Dendritic cell treated with granulocyte-macrophage colony-stimulating factor and Interleukin-4, amounts not matched to agents 40 ng/mL and 50 ng/mL, for 4 days (primary cell): ENCODE results near the gene ATP11A.

Experiments
- H3K27ac Mint-ChIP-seq: one replicate; pipeline ENCODE4 v1.8.0; 2022; ENCODE audit warnings: mild to moderate bottlenecking, mixed read lengths
- H3K27me3 Mint-ChIP-seq: one replicate; pipeline ENCODE4 v1.8.0; 2022; ENCODE audit warnings: mild to moderate bottlenecking, mixed read lengths
- H3K36me3 Mint-ChIP-seq: one replicate; pipeline ENCODE4 v1.8.0; 2022; ENCODE audit warnings: low read depth, mixed read lengths
- H3K4me1 Mint-ChIP-seq: one replicate; pipeline ENCODE4 v1.8.0; 2022; ENCODE audit warnings: low read depth, mixed read lengths
- H3K4me3 Mint-ChIP-seq: one replicate; pipeline ENCODE4 v1.8.0; 2022; ENCODE audit warnings: mild to moderate bottlenecking, moderate library complexity, mixed read lengths
- H3K9me3 Mint-ChIP-seq: one replicate; pipeline ENCODE4 v1.8.0; 2022; ENCODE audit warnings: mixed read lengths
- intact Hi-C: fragments of 100-400 bp; cut with micrococcal nuclease; formaldehyde crosslinking; loops from one replicate; pipeline ENCODE4 v1.15.0; 2022

Gene ATP11A

DNA sequence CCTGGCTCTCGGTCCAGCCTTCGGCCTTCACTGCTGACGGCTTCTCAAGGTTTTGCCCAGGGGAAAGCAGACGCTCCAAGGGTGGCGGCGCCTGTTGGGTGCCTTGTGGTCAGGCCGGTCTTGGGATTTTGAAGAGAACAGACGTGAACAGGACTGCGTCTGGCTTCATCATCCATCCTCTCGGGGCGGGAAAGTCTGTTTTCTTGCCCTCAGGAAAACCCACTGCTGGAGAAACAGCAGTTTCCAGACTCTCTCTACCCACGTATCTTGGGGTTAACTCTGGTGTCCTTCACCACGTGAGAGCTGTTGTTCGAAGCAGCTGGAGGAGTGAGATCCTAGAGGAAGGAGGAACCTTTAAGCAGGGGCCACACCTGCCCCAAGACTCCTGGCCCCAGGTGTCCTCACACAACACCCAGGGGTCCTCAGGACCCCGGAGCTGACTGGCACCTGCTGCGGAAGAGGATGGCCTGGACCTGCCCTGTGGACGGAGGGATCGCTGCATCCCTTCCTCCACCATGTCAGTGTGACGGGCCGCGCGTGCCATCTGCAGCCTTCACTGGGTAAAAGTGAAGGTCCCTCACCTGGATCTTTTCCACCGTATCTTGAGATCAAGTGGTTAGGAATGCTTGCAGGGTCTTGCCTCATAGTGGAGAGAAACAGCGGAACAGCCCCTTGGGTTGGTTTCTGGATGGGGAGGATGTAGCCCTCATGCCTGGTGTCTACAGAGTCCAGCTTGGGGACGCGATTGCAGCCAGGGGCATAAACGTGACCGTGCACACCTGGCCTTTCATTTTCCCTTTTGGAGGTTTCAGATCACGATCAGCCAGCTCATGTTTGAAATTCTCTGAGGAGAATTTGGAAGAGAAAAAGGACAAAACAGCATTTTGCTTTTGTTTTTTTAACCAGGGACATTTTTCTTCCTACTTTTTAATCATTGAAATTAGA is 209.7 kb downstream of the ATP11A start:
- H3K36me3 Mint-ChIP-seq = no peaks in the 10 kb centered on the region
- H3K4me1 Mint-ChIP-seq = no peaks in the 10 kb centered on the region
- intact Hi-C loops = no loop called here
- no peak overlapping the region for H3K27ac Mint-ChIP-seq
- H3K27me3 Mint-ChIP-seq = peaks cover 31% of the 10 kb centered on the region
- H3K4me3 Mint-ChIP-seq = no peak overlapping the region
- H3K9me3 Mint-ChIP-seq = peaks cover 2% of the 10 kb centered on the region

DNA sequence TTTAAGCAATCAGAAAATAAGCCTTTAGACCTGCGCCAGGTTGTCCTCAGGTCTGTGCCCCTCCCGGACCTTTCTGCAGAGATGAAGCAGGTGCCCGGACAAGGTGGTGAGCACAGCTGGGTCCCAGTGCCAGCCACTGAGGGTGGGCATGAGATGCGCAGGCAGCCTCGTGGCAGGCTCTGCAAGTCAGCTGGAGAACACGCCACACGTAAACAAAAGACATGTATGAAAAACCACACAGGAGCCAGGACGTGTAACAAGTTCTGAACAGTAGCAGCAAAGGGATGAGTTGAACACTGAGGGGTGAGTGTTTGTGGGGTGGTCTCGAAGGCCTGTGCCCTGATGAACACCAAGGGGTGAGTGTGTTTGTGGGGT is 210.4 kb downstream of the ATP11A start:
- Mint-ChIP-seq H3K4me3 (no peak overlapping the region), H3K27ac (no peak overlapping the region), H3K36me3 (no peaks in the 10 kb centered on the region), H3K9me3 (peaks cover 9% of the 10 kb centered on the region), H3K27me3 (peaks cover 24% of the 10 kb centered on the region), H3K4me1 (no peaks in the 10 kb centered on the region)
- intact Hi-C loops = no loop called here

DNA sequence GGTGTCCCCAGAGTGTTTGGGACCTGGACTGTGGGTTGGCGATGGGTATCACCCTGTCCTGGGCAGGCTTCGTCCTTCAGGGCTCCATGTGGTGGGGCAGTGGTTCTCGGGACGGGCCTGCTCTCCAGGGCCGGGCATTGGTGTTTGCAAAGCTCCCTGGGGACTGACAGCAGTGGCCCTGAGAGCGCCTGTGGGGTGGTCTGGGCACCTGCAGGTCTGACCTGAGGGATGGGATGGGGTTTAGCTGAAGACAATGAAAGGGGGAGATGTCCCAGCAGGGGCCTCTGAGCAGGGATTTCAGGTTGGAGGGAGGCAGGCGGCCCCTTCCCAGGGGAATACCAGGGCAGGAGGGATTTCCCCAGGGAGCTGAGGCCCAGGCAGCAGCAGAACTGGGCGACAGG is 210.9 kb downstream of the ATP11A start:
- peaks cover 20% of the 10 kb centered on the region for H3K27me3 Mint-ChIP-seq

DNA sequence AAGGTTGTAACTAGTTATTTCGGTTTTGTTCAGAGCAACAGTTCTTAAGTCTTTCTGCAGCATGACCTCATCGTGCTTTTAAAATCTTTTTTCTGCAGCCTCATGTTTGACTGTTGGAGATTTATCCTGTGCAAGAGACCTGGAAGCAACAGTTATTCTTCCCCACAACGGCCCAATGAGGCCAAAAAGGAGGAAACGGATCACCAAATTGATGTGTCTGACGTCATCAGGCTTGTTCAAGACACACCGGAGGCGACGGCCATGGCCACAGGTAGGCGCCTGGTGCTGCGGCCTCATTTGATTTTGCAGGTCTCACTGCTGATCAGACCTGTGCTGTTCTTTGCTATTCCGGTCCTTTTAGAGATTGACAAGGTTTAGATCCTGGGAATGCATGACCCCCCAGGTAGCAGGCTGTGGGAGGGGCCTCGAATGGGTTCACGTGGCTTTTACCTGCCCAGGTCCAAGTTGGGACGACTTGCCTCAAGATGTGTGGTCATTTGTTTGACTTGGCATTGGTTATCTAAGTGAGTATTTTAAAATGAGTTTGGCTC is 212.3 kb downstream of the ATP11A start:
- Mint-ChIP-seq H3K4me3 (no peak overlapping the region), H3K27ac (no peak overlapping the region), H3K9me3 (peaks cover 18% of the 10 kb centered on the region), H3K36me3 (no peaks in the 10 kb centered on the region), H3K4me1 (no peaks in the 10 kb centered on the region), H3K27me3 (peaks cover 11% of the 10 kb centered on the region)
- intact Hi-C loops = no loop called here

More for the DNA sequence above, 210.9 kb downstream of the ATP11A start:
- Mint-ChIP-seq H3K9me3 (peaks cover 13% of the 10 kb centered on the region), H3K27ac (no peak overlapping the region), H3K36me3 (no peaks in the 10 kb centered on the region), H3K4me3 (no peak overlapping the region), H3K4me1 (no peaks in the 10 kb centered on the region)
- intact Hi-C loops = no loop called here

DNA sequence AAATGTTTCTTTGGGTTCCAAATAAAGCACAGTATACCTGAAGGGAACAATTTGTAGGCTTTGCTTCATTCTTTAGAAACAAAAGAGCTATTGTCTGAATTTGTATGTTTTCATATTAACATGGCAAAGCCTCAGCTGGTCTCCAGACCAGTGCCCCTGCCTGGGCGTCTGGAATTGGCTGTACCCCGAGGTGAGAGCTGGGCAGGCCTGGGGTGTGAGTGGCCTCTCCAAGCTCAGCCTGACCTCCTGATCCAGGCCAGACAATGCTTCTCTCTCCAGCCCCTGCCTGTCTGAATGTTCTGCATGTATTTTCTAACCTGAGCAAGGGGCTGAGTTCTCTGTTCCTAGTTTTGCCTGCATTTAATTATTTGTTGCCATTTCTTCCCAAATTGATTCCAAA is 212.8 kb downstream of the ATP11A start:
- Mint-ChIP-seq H3K4me3 (no peak overlapping the region), H3K27me3 (peaks cover 12% of the 10 kb centered on the region), H3K9me3 (peaks cover 18% of the 10 kb centered on the region), H3K27ac (no peak overlapping the region), H3K4me1 (no peaks in the 10 kb centered on the region), H3K36me3 (no peaks in the 10 kb centered on the region)
- intact Hi-C loops = no loop called here

DNA sequence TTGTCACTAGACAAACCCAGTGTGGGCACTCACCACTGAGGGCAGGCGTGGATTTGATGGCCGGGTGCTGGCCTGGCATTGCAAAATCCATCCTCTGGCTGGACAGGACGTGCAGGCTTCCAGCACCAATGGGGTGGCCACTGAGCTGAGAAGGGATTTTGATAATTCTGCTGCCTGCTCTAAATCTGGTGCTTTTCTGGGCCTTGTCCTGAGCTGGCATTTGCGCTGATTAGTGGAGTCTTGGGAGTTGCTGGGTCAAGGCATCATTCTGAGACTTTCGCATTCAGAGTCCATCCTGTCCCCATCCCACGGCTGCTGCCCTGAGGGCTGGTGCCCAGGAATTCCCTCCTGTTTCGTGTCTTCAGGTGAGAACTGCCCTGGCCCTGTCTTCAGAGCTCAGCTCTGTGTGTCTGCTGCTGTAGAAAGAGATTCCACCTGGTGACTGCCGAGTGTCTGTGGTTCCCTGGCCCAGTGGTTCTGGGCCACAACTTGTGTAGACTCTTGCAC is 213.3 kb downstream of the ATP11A start:
- Mint-ChIP-seq H3K4me1 (no peaks in the 10 kb centered on the region), H3K4me3 (no peak overlapping the region), H3K27me3 (peaks cover 12% of the 10 kb centered on the region), H3K9me3 (peaks cover 18% of the 10 kb centered on the region), H3K27ac (no peak overlapping the region), H3K36me3 (no peaks in the 10 kb centered on the region)
- intact Hi-C loops = no loop called here

DNA sequence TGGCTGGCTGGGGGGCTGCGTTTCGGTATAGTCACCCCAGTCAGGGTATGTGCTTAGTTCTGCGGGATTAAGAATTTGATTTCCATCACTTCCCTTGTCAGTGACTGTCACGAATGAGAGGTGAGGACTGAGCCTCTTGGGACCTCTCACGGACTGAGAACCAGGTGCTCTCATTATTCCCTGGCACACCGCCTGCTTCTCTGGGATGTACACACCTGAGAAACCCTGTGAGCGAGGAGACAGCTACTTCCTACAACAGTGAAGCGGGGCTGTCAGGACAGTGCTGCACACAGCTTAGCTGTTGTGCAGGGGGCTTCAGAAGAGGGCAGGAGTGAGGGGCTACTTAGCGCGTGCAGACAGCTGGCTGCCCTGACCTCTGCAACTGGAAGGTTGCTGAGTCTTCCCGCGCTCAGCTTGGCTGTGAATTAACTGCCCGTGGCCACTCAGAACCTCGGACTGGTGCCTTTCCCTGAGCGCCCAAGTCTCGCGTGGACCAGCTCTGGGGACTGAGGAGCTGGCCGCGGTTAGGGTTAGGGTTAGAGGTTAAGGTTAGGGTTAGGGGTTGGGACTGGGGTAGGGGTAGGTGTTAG is 213.9 kb downstream of the ATP11A start:
- Mint-ChIP-seq H3K27ac (no peak overlapping the region), H3K4me1 (no peaks in the 10 kb centered on the region), H3K9me3 (peaks cover 18% of the 10 kb centered on the region), H3K27me3 (peaks cover 10% of the 10 kb centered on the region), H3K36me3 (no peaks in the 10 kb centered on the region), H3K4me3 (no peak overlapping the region)
- intact Hi-C loops = no loop called here

DNA sequence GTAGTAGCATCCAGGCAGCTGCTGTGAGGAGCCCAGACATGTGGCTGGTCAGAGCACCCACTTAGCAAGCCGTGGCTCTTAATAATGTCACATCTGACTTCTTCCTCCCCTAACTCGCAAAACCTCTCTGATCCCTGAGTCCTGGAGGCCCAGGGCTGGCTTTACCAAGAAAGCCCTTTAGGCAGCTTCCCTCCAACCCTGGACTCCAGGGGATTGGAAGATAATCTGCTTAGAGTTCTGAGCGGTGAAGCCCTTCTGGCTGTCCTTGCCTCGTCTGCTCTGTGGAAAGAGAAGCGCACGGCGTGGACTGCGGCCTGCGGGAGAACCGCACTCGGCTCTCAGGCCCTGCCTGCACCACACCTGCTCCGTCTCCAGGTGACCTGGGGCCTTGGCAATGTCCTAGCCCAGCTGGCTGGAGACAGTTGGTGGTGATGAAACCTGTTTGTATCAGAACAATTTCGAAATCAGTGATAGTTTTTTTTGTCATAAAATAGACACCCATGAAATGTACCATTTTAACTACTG is 214.7 kb downstream of the ATP11A start:
- Mint-ChIP-seq H3K27ac (no peak overlapping the region), H3K36me3 (no peaks in the 10 kb centered on the region), H3K9me3 (peaks cover 18% of the 10 kb centered on the region), H3K27me3 (peaks cover 10% of the 10 kb centered on the region), H3K4me1 (no peaks in the 10 kb centered on the region), H3K4me3 (no peak overlapping the region)
- intact Hi-C loops = no loop called here

DNA sequence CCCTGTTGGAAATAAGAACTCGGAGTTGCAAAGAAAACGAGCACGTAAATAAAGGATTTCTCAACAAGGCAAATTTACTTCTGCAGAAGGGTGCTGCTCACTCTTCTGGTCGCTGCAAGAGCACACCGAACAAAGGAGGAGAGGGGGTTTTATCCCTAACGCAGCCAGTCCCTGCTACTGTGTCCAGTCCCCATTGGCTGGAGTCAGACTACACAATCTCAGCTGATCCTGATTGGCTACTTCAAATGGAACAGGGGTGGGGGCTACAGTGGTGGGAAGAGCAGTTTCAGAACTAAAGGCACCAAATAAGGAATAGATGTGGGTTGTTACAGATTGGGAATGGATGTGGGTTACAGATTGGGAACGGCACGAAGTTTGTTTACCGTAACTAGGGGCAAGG is 215.2 kb downstream of the ATP11A start:
- intact Hi-C loops = no loop called here
- H3K9me3 Mint-ChIP-seq = peaks cover 18% of the 10 kb centered on the region
- no peak overlapping the region for H3K27ac Mint-ChIP-seq
- H3K27me3 Mint-ChIP-seq = peaks cover 10% of the 10 kb centered on the region
- H3K4me3 Mint-ChIP-seq = no peak overlapping the region
- H3K4me1 Mint-ChIP-seq = no peaks in the 10 kb centered on the region
- H3K36me3 Mint-ChIP-seq = no peaks in the 10 kb centered on the region

DNA sequence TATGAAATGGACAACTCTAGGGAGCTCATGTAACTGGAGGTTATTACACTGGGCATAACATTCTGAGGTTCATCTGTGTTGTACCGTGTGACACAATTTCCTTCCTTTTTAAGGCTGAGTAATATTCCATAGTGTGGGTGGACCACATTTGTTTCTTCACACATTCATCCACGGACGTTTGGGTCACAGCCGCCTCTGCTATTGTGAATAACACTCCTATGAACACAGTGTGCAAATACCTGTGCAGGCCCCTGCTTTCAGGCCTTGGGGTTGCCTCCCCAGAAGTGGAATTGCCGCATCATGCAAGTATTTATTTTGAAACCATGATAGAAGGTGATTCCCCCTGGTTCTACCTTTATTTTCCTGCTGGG is 215.8 kb downstream of the ATP11A start:
- Mint-ChIP-seq H3K4me3 (no peak overlapping the region), H3K27ac (no peak overlapping the region), H3K9me3 (peaks cover 18% of the 10 kb centered on the region), H3K36me3 (no peaks in the 10 kb centered on the region), H3K4me1 (no peaks in the 10 kb centered on the region), H3K27me3 (peaks cover 7% of the 10 kb centered on the region)
- intact Hi-C loops = no loop called here

DNA sequence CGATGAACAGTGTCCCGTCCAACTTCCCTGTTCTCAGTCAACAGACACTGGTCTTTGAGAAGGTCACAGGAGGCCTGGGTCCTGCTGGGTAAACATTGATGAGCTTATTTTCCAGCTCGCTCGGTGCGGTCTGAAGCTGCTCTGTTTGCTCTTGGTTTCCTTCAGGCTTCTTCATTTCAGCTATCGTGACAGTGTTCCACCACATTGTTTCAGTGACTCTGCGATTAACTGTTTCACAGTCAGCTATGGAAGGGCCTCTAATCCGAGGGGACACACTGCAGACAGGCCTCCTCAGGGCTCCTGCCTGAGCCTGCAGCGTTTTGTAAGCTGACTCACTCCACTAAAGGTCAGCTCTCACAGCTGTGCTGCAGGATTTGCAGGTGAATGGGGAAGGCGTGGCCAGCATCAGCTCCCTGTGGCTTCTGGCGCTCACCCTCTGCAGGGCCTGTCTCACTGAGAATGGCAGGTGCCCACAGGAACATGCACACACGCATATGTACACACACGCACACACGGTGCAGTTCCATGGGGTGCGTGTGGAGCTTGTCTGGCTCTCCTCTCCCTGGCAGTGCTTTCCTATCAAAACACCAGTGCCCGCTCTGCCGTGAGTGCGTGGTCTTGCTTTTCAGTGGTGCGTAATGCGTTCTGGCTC is 216.3 kb downstream of the ATP11A start:
- H3K4me3 Mint-ChIP-seq = no peak overlapping the region

DNA sequence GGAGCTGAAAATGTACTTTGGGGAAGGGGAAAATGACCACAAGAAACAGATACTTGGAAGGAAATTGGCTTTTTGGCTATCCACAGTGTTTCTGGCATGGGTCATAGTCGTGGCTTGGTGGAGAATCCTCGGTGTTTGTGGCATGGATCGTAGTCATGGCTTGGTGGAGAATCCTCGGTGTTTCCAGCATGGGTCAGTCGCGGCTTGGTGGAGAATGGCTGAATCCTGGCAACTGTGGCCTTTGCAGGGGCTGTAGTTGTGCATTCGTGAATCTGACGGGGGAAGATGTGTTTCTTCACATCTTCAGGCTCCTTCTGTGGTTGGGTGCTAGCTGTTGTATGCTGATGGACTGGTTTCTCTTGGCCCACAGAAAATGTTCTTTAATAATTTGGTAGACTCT is 217.4 kb downstream of the ATP11A start:
- Mint-ChIP-seq H3K4me1 (no peaks in the 10 kb centered on the region), H3K4me3 (no peak overlapping the region), H3K36me3 (no peaks in the 10 kb centered on the region), H3K27me3 (peaks cover 4% of the 10 kb centered on the region), H3K27ac (no peak overlapping the region), H3K9me3 (peaks cover 18% of the 10 kb centered on the region)
- intact Hi-C loops = no loop called here

More for the DNA sequence above, 216.3 kb downstream of the ATP11A start:
- H3K4me1 Mint-ChIP-seq = no peaks in the 10 kb centered on the region
- H3K36me3 Mint-ChIP-seq = no peaks in the 10 kb centered on the region
- H3K9me3 Mint-ChIP-seq = peaks cover 18% of the 10 kb centered on the region
- intact Hi-C loops = no loop called here
- peaks cover 4% of the 10 kb centered on the region for H3K27me3 Mint-ChIP-seq
- H3K27ac Mint-ChIP-seq = no peak overlapping the region

DNA sequence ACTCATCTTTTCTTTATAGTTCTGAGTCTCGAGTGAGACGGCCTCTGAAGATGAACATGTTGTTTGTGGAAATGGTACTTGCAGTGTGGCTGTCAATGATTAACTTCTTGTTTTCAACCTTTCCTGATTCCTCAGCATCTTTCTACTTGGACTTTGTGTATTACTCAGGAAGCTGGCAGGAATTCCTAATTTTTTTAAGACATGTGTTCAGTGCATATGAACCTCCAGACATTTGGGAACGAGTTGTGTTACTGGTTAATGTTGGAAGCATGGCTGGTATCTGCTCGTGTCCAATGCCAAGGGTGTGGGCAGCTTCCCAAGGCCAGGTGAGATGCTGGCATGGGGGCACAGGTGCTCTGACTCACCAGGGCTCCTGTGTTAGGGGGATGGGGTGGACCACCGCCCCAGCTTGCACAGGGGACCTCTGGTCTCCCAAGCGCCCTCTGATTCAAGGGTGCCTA is 218.1 kb downstream of the ATP11A start:
- H3K4me3 Mint-ChIP-seq = no peak overlapping the region
- peaks cover 4% of the 10 kb centered on the region for H3K27me3 Mint-ChIP-seq
- peaks cover 18% of the 10 kb centered on the region for H3K9me3 Mint-ChIP-seq
- no peaks in the 10 kb centered on the region for H3K4me1 Mint-ChIP-seq
- intact Hi-C loops = no loop called here
- no peak overlapping the region for H3K27ac Mint-ChIP-seq
- no peaks in the 10 kb centered on the region for H3K36me3 Mint-ChIP-seq

DNA sequence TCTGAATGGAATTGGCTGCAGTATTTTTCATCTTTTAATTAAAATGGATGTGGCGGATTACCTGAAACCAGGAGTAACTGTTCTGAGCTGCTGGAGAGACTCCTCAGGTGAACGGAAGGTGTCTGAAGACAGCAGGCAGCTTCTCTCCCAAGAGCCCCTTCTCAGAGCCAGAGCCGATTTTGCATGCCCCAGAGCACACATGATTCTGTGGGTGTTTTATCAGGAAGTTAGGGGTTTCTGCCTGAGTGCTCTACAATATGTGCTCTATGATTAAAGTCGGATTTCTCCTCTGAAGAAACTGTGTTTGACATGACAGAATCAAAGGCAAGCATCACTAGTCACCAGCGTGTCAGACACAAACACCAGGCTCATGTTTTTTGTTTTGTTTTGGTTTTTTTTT is 218.5 kb downstream of the ATP11A start:
- peaks cover 4% of the 10 kb centered on the region for H3K27me3 Mint-ChIP-seq
- intact Hi-C loops = no loop called here
- no peaks in the 10 kb centered on the region for H3K36me3 Mint-ChIP-seq

More for the DNA sequence above, 218.5 kb downstream of the ATP11A start:
- Mint-ChIP-seq H3K9me3 (peaks cover 18% of the 10 kb centered on the region), H3K4me3 (no peak overlapping the region), H3K4me1 (no peaks in the 10 kb centered on the region), H3K27ac (no peak overlapping the region)
